Kidney tubule cell (primary cell): Measurements from ENCODE around the gene SSTR4.
"Not testable (repeated sequence)": the region's sequence is repeated elsewhere in the genome, so short reads cannot be mapped to it uniquely, and the experiment has no call there.

Source experiments
- DNase-seq: peaks from one replicate; pipeline ENCODE4 v3.0.0-alpha.2; 2018; ENCODE audit warnings: low spot score

Gene SSTR4, protein sequence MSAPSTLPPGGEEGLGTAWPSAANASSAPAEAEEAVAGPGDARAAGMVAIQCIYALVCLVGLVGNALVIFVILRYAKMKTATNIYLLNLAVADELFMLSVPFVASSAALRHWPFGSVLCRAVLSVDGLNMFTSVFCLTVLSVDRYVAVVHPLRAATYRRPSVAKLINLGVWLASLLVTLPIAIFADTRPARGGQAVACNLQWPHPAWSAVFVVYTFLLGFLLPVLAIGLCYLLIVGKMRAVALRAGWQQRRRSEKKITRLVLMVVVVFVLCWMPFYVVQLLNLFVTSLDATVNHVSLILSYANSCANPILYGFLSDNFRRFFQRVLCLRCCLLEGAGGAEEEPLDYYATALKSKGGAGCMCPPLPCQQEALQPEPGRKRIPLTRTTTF

DNA sequence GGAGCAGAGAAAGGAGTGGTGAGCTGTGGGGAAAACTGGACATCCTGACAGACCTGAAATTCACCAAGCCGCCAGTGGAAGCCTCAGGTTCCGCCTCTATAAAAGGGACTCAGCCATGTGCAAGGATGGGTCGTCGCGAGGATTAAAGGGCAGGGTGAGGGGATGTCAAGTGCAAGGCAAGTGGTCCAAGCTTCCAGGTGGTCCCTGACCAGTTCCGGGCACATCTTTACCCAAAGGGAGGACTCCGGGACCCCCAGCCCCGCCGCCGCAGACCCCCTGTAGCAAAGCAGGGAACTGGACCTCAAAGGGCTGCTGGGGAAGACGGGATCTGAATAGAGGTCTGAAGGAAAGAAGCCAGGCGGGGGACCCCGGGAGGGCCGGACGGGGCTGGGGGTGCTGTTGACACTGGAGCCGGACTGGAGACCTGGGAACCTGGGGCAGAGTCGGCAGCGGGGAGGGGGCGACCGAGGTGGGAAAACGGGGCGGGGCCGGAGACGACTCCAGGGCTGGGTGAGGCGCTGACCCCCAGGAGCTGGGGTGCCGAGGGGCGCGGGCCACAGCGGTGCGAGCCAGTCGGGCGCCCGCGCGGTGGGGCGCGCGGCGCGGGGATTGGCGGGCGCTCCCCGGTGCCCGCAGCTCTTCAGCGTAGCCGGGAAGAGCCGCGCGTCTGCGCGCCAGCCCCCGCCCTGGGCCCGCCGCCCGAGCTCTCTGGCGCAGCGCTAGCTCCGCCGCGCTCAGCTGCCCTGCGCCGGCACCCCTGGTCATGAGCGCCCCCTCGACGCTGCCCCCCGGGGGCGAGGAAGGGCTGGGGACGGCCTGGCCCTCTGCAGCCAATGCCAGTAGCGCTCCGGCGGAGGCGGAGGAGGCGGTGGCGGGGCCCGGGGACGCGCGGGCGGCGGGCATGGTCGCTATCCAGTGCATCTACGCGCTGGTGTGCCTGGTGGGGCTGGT lies at the start of gene SSTR4:
SSTR4 (plus strand) TSS at position 592 of the 951 bp plus-strand sequence; CDS start at position 764, 172 bp downstream.
- no peak for DNase-seq

DNA sequence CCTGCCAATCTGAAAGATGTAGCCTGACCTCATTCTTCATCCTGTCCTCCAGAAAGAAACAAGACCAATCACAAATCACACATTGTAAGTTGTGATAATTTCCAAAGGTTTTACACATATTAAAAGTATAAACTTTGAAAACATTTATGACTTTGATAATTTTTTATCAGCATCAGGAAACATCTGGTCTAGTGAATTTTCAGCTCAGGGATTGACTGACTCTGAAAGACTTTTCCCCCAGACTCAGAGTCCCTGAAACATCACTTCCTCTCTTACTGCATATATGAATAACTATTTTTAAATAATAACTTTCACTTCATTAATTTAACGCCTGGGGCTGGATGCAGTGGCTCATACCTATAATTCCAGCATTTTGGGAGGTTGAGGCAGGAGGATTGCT lies 48.5 kb upstream of the SSTR4 start:
- no peak for DNase-seq

DNA sequence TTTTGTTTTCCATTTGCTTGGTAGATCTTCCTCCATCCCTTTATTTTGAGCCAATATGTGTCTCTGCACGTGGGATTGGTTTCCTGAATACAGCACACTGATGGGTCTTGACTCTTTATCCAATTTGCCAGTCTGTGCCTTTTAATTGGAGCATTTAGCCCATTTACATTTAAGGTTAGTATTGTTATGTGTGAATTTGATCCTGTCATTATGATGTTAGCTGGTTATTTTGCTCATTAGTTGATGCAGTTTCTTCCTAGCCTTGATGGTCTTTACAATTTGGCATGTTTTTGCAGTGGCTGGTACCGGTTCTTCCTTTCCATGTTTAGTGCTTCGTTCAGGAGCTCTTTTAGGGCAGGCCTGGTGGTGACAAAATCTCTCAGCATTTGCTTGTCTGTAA lies 43.7 kb upstream of the SSTR4 start:
- DNase-seq = not testable (repeated sequence)

DNA sequence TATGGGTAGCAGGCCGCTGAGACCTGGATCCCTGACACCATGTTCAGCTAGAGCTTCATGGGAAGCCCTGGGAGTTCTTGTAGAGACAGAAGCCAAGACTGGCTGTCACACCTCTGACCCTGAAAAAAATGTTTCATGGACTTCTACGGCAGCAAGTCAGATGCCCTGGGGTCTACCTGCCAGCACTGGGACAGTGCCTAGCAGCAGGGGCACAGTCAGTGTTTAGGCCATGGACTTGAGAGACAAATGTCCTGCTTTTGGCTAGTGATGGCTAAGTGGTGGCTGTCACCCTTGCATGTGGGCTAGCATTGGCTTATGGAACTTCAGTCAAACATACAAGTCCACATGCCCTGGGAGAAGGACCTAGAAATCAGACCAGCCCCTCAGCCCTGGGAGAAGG lies 41.3 kb upstream of the SSTR4 start:
- DNase-seq = no peak

DNA sequence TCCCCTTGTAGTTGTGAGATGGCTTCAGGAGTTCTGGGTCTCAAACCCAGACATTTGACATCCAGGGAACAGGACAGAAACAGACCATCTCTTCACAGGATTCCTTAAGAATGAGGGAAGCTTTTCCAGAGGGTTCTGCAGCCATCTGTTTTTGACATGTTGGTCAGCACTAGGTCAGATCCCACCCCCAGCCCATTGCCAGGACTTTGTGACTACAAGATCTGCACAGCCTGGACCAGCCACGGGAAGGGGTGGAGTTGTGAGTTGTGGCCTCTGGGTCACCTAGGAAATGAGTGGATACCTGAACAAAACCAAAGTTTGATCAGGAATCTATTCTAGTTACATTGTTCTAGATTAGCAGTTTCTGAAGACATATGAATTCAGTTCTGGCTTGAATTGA lies 39.2 kb upstream of the SSTR4 start:
- DNase-seq = no peak

DNA sequence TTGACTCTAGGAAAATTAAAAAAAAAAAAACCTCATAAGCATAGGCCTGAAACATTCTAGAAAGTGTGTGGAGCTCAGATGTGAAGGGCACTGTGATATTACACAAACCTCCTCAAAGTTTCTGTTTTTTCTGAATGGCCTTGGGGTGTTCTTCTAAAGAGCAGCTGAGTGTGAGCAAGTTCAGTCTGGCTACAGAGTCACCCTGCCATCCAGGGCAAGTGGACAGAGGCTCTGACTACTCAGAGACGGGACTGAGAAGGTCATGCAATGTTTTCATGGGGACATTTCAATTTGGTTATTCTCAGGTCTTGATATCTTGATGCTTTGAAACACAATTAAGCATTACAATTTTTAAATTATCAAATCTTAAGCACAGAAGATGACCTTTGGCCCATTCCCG lies 36.6 kb upstream of the SSTR4 start:
- no peak for DNase-seq

DNA sequence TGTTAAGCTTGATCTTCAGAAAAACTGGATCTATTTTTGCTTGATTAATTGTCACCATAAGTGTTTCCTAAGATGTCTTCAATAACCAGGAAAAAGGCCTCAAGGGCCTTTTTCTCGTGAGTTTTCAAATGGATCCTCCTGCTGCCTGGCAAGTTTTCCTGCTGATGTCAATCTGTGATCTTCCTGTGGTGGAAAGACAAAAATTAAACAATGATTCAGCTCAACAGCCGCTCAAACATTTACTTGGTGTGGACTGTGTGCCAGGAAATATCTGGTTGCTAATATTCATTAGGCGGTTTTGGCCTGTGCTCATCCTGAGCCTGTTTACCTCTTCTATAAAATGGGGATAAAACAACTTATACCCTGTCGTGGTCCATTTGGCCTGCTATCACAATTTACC lies 35.4 kb upstream of the SSTR4 start:
- DNase-seq = peak; percentile 72

DNA sequence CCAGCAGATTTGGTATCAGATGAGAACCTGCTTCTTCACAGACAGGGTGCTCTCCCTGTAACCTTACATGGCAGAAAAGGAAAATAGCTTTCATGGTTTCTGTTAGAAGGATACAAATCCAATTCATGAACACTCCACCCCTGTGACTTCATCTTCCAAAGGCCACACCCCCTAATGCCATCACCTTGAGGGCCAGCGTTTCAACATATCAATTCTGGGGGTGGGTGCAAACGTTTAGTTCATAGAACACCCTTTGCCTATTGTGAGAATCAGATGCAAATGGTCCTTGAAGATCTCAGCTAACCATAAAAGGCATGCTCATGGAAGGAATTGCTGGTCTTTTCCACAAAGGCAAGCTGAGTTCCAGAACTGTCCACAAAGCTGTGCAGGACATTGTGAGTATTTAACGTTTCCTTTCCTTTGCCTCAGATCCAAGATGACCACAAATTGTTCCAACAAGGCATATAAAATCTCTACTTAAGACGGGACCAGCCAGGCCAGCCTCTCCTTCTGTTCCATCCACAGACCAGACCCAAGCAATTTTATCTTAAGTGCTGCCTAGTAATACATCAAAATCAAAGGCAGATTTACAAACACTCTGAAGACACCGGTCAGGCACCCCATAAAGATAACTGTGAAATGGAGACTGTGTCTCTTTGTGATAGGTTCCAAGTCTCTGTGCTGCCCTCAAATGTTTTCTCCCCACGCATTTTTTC lies 34.7 kb upstream of the SSTR4 start:
- DNase-seq = no peak

DNA sequence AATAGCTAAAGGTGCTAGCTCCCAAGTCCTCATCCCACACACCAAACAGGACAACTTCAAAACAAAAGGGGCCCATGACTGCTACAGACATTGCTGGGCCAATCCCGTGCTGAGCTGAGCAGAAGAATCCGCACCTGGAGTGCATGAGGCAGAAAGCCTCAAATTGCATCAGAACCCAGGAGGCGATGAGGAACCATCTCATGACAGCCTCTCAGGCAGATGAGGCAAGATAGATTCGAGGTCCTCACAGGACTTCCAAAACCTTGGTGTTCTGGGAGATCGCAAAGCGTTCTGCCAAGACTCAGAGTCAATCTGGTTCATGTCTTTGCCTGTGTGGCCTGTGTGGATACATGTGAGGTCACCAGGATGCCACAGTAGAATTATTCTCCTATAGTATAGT lies 32.8 kb upstream of the SSTR4 start:
- no peak for DNase-seq

DNA sequence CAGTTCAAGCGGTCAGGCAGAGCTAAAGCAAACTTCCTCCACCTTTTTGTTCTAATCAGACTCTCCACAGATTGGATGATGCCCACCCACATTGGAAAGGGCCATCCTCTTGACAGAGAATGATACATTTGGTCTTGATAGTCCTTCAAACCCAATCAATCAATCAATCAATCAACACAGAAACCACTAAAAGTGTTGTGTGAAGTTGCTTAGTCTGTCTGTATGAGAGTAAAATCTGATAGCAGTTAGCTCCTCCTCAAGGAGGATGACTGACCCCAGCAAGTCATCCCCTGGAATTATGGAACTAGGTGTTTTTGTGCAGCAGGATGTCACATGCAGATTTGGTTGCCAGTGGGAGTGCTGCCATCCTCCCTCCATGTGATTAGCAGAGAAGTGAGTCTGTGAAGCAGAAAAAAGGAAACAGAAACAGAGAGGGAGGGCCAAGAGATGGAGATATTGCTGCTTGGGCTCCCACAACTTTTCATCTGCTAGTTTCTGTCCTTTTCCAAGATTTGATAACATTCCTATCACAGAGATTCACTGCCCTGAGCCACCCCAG lies 32.0 kb upstream of the SSTR4 start:
- DNase-seq = no peak

DNA sequence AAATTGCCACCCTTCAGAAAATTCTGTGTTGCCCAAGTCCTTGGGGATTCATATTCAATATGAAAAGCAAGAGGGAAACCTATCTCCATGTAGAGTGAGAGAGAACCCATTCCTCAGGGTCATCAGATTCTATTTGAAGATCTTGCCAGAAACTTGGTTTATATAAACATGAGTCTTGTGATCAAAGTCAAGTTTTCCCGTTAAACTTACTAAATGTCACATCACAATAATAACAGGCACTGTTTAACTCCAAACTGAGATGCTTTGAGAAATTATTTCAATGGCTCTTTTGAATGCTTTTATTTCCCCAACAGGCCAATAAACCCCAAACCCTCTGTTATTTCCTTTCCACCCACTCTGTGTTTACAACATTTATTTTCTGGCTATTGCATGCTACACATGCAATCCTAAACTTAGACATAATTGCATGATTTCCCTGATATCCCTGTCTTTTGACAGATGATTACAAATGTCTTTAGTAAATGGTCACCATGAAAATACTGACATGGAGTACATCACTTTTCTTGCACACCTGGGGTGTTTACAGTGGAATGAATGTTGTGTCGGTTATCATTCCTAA lies 31.1 kb upstream of the SSTR4 start:
- DNase-seq = no peak

DNA sequence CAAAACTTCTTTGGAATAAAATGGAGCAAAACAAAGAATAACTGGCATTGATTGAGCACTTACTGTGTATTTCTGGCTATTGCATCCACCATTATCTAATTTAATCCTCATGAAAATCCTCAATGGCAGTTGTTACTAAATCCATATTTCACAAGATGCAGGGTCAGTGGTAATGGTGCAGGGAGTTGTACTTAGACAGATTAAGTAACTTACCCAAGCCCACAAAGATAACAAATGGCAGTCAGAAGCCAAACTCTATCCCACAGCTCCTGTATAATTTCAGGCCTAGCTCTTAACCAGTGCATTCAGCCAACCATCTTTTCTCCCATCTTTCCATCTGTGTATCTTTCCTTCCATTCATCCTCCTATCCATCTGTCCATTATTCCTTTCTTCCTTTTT lies 29.3 kb upstream of the SSTR4 start:
- DNase-seq = no peak

DNA sequence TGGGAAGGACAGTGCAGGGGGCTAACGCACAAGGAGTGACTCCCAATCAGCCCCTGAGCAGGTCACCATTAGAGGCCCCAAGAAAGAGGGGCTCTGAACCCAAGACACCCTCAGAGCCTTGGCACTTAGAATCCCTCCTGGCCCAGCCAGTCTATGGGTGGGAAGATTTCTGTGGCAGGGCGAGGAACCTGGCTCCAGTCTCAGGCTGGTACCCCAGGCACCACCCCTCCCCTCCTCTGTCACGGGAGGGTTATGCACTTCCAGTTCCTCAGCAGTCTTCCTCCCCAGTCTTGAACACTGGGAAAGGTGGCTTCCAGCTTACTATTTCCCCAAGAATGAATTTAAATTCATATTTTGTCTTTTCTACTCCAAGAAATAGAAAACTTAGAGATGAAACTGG lies 27.6 kb upstream of the SSTR4 start:
- no peak for DNase-seq

DNA sequence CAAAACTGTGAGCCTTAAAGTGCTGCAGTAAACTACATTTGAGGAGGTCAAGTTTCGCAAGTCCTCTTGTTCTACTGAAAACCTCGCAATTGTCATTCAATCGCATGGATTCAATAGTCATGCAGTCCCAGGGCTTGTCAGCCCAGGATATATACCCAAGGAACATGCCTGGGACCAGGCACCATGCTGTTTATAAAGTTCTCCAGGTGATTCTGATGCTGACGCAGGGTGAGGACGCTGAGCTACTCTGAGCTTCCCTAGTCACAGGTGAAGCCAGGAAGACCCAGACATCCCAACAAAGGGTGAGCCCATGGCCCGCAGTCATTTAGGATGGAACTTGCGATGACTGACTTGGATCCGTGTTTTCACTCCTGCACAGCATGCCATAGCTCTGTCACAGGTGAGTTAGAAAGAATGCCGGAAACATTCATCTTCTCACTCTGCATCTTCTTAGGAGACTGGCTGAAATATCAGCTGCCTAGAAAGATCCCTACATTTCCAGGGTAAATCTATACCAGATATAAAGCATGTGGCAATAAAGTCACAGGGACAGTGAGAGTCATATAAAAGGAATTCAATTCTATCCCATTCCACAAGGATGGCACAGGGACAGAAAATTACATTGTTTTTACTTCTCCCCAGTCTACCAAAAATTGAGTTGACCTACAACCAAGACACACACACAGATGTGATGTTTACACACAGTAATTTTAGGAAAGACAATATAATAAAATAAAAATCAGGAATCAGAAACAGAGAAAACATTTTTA lies 27.0 kb upstream of the SSTR4 start:
- DNase-seq = no peak

DNA sequence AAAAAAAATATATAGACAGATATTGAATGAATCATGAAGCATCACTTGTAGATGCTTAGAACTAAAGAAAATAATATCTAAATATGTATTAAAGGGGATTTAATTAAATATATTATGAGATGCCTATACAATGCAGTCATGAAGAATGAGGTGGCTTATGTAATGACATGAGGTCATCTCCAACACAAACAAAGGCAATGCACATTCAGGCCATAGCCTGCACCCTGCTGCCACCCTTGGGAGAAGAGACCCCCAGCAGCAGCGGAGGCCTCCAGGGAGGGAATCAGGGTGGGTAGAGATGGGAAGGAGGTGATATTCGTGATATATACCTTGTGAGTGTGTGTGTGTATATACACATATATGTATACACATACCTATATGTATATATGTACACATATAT lies 26.4 kb upstream of the SSTR4 start:
- no peak for DNase-seq

DNA sequence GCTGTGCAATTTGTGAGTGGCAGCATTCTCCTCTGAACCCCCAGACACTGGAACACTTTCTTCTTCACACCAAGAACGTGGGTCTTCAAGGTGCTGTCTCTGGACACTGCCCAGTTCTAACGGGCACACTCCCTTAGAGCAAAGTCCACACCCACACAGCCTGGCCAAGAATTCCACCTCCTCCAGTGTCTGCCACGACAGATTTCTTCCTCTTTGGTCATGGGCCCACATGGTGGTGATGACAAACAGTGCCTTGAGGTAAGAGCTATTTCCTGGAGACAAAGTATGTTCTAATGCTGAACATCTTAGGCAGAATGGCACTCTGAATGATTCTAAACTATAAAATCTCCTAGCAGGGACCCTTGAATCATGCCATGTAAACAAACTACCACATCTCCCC lies 25.5 kb upstream of the SSTR4 start:
- DNase-seq = peak; percentile 55

DNA sequence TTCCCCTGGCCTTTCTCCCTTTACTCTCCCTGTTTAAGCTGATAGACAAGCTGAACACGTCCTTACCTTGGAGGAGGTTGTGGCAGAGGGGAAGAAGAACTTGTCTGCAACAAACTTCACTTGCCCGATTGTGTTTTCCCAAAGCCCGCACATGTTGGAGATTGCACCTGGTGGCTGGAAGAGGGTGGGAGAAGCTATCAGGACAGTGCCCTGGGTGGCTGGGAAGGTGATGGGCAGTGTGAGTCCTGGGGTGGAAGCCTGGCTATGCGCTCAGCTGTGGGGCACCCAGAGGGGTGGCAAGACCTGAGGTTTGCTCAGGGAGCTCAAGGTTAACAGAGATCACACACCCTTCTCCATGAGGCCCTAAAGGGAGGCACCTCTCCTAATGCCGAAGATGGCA lies 25.0 kb upstream of the SSTR4 start:
- no peak for DNase-seq

DNA sequence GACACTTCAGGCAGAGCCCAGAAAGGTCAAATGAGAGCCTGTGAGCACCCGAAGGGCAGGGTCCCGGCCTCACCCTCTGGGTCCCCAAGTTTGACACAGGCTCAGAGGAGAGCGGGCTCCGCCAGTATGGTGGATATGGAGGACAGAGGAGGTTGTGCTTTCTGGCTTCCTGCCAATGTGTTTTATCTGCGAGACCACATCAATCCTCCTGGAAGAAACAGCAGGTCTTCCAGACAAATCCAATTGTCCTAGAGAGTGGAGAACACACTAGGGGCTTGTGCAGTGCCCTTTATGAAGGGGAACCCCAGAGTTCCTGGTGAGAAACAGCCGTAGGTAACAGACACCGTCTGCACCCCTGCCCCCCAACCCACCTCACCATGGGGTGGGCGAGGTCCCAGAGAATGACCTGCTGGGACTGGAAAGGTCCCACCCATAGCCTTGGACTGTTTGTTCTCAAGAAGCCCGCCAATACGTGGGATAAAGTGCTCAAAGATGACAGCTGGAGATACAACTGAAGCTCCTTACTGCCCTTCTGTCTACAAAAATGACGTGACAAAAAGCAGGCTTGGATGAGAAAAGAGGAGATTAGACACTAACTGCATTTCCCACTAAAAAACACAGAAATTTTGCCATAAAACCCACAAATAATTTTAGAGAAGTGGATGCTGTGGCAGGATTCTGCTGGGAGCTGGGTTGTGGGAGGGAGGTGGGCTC lies 23.9 kb upstream of the SSTR4 start:
- no peak for DNase-seq

DNA sequence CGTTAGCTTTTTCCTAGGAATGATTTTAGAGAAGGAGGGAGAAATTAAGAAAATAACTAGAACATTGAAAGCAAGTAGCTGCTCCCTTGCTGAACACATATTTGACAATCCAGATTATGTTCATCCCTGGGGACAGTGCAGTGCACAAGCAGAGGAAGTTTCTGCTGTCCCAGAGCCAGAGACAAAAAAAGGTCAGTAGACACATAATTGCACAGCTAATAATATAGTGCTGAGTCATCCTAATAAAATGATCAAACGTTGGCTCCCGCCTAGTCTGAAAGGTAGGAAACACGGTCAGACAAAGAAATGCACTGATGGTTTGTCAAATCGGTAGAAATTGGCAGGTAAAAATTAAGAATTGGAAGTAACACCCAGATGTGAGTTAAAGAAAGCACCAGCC lies 21.7 kb upstream of the SSTR4 start:
- no peak for DNase-seq

DNA sequence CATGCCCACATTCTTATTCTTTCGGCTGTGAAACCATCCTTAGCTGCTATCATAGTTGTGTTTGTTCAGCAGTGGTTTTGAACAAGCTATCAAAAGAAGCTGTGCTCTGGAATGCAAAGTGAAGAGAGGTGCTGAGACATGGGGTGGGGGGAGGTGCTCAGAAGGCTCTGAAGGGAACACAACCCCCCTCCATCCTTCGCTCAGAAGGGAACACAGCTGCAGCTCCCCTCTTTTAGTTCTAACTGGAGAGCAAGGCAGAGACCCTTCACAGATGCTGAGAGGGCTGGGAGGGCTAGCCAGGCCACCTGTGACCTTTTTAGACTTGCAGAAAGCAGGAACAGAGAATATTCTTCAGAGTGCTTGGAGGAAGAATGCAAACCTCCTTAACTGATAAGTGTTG lies 17.6 kb upstream of the SSTR4 start:
- no peak for DNase-seq
